Activated CD4-positive, alpha-beta T cell treated with anti-CD3 and anti-CD28 coated beads, Interleukin-2, Interleukin-6, amounts not matched to agents 100 ng/mL and 50 ng/mL, durations not matched to agents 16 hours and 8 hours (primary cell): ENCODE results near the gene TECTB.

Source experiments
- DNase-seq: peaks from one replicate; pipeline ENCODE4 v3.0.0-alpha.2; 2020

Gene TECTB

DNA sequence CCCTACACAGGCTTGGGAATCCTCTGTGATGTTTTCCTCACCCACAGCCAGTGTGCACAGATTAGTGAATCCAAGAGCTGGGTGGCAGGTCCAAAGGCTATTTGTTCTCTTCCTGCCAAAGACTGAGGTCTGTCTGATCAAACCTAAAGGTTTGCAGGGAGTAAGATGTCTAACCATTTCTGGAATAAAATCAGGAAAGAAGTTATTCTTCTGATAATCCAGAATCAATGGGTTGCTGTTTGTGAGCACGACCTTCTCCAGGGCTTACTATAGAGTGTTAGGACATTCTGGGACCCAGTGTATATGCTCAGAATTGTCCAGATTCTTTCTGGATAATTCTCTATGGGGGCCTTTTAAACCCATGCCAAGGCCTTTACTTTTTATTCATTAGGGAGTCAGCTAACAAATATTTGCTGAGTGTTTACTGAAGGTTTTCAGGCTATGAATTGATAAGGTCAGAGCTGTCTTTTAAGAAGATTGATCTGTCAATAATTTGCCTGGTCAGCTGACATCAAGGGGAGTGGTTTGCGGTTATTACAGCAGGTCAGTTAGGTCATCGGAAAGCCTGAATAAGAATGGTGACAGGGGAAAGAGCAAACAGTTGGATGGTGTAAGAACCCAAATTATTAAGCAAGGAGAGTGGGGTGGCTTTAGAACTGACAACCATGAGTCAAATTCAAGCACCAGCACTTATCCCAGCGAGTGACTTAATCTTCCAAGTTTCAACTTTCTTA is 7.5 kb upstream of the TECTB start:
- no peak for DNase-seq

DNA sequence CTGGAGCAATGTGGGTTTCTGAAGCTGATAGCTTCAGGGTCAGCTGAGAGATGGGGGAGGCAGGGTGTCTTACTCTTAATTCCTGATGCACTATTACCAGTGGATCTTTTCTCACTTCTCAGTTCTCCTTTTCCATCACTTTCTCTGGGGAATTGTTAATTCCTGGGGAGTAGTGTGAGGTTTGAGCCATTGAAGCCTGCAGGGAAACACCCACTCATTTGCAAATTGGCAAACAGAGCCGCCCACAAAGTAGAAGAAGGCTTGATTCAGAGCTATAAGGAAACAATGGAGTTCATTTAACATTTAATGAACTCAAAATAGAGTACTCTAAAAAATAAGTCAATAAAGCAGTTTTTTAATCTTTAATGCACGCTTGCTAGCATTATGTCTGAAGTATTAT is 4.3 kb upstream of the TECTB start:
- DNase-seq: no peak

DNA sequence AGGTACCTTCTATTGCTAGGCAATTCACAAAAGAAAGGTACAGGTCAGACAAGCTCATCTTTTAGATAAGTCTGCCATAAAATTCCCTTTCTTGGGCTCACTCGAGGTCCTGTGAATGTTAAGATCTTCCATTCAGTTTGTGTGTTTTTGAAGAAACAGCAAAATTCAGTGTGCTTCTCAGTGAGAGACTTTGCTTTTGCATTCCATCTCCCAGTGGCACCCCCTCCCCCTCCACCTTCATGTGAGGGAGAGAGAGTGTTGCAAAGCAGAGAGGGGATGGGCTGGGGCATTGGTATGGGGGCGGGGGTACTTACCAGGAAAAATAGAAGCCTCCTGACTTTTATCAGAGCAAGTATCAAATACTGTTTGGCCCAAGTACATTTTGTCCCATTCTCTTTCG is 3.8 kb upstream of the TECTB start:
- DNase-seq: no peak

DNA sequence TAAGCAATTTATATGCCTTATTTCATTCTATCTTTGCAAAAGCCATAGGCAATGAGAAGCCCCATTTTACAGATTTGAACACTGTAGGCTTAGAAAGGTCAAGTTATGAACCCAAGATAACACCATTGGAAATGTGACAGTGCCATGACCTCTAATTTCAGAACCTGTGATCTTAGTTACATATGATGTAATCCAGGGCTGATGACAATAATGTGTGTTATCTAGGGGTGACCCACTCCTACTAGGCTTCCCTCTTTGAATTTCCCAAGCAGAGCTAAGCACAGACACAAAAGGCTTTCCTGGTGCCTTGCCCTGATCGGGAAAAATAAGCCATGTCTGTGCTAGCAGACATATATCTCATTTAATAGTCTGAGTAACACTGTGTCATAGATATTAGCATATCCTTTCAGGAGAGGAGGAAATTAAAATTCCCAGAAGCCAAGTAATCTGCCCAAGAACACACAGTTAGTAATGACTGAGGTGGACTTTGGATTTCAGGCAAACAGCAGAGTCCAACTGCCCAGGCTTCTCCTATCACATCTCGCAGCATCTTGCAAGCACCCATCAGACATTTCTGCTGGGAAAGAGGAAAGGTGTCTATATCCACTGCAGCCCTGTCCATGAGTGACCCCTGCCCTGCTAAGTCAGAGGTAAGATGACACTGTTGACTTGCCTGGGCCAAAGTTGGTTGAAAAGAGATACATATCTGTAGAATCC is 2.8 kb upstream of the TECTB start:
- no peak for DNase-seq

- DNase-seq: no peak
These were observed 1.1 kb upstream of the TECTB start for GRCh38 chr10:112282086-112282485.

DNA sequence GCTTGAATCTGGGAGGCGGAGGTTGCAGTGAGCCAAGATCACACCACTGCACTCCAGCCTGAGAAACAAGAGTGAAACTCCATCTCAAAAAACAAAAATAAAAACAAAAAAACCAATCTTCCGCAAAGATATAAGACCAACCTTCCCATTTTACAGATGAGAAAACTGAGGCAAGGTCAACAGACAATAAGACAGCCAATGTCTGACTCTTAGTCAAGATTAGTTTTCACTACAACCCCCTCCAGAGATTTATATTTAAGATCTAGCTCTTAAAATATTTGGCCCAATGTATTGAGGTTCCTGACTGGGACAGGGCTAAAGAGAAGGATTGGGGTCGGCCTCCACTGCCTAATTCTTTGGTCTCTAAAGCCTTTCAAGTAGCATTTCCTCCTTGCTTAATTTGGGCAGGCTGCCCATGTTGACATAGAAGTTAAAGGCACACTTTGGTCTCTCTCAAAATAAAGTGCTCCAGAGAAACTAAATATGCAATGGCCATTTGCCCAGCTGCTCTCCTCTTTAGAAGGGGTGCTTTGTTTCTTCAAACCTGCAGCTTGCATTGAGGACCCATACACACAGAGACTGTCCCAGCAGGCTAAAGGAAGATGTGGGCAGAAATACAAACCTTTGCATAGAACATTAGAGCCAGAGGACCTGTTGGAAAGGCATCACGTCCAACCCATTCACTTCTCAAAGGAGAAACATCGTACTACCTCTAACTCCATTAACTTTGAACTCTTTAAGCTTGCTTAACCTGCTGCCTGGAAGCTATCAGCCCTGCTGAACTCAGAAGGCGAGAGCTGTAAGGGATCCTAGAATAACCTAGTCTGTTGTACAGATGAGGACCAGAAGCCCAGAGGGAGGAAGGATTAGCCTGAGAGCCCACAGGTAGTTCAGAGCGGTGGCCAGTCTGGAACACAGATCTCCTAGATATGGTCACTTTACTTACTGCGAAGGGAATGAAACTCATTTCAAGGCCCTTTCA is 3.9 kb downstream of the TECTB start:
- DNase-seq: no peak

DNA sequence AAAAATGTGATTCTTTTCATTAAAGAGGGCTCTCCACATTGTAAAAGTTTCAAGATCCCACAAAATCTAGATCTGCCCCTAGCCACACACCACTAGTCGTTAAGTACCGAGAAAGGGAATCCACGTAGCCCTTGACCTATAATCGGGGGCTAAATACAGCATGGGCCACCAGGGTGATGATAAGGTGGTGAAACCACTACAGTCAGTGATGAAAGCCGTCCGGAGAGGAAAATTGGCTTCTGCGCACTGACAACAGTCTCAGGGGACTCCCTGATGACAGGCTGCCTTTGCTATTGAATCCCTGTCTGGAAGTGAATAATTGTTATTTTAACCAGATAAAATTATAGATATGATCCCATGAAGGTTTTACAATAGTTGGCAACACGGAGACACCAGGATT is 4.6 kb downstream of the TECTB start:
- no peak for DNase-seq

- DNase-seq: no peak
These were observed 5.3 kb downstream of the TECTB start for GRCh38 chr10:112288486-112288885.

GRCh38 chr10:112289373-112290053 is 6.3 kb downstream of the TECTB start:
- DNase-seq: no peak

DNA sequence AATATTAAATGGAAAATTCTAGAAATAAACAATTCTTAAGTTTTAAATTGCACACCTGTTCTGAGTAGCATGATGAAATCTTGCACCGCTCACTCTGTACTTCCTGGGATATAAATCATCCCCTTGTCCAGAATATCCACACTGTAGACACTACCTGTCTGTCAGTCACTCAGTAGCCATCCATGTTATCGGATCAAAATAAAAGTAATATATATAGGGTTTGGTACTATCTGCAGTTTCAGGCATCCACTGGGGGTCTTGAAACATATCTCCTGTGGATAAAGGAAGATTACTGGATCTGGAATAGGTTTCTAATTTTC is 6.8 kb downstream of the TECTB start:
- DNase-seq: no peak

DNA sequence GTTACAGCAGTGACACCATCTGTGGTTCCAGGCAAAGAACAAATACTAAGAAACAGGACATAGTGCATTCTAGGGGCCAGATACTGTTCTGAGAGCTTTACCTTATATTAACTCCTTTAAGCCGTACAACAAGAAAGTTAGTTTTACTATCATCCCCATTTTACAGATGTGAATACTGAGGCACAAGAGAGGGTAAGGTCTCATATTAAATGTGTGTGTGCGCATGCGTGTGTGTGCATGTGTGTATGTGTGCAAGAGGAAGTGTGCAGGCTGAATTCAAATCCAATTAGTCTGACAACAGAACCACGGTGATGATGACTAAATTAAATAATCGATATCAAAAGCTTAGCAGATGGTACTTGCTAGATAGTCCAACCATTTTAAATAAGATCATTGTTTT is 11.0 kb downstream of the TECTB start:
- DNase-seq: no peak

GRCh38 chr10:112295853-112296830 is 12.9 kb downstream of the TECTB start:
- DNase-seq: no peak

GRCh38 chr10:112296908-112297331 is 13.7 kb downstream of the TECTB start:
- DNase-seq: no peak

DNA sequence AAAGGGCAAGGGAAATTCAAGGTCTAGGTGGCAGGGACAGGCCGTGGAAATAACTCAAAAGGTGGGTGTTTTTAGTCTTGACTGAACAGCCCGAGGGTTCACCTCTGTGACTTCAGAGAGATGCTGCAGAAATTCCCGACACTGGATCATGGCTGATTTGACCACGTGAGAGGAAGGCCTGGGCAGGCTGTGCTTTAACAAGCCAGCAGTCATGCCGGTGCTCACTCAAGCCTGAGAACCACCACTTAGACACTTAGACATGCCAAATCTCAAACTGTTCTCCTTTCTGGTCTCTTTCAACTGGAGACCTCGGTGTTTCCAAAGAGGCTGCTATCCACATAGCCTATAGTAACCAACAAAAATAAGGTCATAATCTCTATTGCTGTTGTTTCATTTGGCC is 15.4 kb downstream of the TECTB start:
- no peak for DNase-seq

DNA sequence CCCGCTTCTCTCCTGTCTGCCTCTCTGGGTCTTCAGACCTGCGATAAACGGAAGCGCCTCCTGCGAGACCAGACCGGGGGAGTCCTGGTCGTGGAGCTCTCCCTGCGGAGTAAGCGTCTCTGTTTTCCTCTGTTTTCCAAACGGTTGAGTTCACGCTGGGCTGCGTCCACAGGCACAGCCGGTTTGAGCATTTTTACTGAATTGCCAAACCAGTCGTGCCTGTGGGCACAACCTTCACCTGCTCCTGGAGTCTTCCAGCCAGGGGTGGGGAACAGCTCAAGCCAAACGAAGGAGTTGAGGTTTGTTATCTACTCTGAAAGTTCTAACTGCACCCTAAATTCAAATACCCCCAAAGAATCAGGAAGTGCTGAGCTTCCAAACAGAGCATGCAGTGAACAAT is 16.3 kb downstream of the TECTB start:
- no peak for DNase-seq

DNA sequence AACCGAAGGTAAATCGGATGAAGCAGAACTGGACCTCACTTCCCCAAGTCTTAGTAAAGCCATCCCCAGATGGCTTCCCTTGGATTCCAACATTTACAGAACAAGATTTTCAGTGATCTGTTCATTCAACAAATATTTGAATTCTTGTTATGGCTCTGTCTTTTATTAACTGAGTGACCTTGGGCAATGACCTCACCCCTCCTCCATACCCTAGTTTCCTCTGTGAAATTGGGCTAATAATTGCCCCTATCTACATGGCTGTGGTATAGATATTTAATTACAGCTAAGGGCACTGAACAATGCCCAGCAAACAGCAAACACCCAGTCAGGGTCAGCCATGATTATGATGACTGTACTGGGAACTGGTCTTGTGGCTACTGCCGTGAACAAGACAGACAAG is 19.1 kb downstream of the TECTB start:
- DNase-seq: no peak

DNA sequence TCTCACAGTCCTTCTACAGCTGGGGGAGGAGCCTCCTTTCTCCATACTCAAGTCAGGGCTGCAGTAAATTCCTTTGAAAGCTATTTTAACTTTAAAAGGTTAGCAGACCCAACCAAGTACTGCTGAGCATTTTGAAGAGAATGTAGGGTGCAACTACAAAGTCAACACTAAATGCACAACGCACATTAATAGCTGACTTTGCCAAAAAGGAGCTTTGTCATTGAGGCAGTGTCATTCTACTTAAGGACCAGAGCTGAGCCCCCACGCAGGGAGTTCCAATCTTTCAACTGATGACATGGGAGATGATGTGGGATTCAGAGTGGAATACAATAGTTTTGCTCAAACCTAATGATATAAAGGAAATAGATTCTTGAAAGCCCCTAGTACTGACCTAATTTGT is 20.3 kb downstream of the TECTB start:
- no peak for DNase-seq

DNA sequence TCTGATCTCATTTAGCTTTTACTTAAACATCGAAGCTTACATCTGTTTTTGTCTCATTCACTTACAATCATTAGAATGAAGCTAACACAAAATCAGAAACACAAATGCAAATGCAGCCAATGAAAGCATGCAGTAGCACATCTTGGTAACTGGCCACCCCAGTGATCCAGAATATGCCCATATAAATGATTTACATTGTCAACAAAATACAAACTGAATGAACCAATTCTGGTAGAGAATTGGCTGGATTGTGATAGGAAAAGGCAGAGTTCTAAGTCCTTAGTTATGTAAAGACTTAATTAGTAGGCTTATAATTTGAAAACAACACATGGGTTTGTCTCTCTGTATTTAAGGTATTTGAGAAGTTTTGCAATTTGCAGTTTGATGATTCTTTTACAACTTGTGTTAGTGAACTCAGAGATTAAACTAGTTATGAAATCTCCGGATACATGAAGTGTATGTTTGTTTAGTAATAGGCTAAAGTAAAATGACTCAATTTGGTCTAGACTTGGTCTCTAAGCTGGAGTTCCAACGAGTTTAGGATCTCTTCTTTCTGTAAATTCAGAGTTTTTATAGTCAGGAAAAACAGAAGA is 21.2 kb downstream of the TECTB start:
- DNase-seq: no peak

DNA sequence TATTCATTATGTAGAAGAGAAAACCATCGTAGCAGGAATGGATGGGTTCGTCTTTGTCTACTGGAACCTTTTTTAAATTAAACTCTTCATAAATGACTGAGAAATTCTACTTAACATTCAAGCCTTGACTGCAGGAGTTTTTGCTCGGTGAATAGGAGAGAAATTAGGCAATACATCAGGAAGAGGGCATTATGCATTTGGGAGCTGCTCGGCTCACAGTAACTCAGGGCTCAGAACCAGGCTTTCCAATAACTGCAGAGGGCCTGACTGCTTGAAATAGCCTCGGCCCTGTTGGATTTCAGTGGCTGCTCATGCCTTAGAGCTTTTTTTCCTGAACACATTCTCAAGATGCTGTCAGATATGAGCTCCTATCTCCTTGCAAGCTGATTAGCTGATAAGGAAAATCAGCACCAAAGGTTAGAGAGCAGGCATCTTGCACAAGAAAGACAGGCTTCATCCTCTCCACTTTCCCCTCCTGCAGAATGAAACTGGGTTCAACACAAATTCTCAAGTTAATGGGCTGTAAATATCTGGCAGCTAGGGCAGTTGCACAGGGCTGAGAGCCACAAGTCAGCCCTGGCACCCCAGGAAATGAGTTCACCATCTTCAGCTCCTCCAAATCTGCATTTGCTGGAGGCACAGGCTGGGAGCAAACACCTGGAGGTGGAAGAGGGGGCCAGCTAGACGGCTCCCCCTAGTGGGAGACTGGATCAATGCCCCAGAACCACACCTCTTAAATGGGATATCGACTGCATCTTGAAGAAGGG is 24.3 kb downstream of the TECTB start:
- peak; percentile 53 for DNase-seq

DNA sequence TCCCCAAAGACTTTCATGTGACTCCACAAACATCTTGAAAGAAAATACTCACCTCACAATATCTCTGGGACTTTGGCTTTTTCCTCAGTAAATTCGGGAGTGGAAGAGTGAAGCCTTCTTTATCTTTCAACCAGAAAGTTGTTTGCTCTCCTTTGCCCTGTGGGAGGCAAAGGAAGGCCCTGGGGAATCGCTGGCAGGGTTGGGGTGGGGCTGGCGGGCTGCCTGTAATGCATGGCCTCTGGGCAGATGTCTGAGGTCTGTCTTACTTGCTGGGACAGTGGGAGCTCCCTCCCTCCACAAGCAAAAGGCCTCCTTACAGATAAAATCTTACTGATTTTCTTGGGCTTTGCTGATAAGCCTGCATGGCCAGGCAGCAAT is 24.9 kb downstream of the TECTB start:
- no peak for DNase-seq

- no peak for DNase-seq
These were observed 28.3 kb downstream of the TECTB start for GRCh38 chr10:112311481-112311880.
